Measurements from ENCODE around the gene SGCA.
A peak's percentile ranks its signal among the peaks of the same experiment; 100 is the strongest.

The SGCA gene

DNA sequence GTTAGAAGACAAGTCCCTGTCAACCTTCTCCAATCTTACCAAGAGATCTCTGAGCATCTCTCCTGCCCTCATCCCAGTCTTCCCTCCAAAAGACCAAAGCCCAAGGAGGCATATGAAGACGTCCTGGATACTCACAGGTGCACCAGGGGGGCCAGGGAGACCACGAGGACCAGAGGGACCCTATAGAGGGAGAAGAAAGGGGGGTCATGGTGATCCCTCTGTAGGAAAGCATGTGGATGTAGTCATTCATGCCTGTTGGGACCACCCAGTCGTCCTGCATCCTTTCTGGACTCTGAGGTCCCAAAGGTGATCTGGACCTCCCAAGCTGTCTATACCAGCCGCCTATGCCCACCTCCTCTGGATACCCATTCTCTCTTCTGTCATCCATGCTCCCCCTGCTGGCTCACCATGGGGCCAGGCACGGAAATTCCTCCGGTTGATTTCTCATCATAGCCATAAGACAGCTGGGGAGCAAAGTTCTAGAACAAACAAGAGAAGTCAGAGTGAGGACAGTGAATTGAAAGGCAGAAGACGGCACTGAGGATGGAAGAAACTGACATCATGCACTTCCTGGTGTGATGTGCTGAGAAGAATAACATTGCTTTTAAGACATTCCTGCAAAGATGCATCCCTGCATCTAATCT is 32.3 kb downstream of the SGCA start (continued):
- TF ChIP-seq ZIC2 (tag by site-specific recombination; IDR thresholded peaks at IDR 0.05) = peak; percentile 26; the same call in 1 of the 2 replicates

DNA sequence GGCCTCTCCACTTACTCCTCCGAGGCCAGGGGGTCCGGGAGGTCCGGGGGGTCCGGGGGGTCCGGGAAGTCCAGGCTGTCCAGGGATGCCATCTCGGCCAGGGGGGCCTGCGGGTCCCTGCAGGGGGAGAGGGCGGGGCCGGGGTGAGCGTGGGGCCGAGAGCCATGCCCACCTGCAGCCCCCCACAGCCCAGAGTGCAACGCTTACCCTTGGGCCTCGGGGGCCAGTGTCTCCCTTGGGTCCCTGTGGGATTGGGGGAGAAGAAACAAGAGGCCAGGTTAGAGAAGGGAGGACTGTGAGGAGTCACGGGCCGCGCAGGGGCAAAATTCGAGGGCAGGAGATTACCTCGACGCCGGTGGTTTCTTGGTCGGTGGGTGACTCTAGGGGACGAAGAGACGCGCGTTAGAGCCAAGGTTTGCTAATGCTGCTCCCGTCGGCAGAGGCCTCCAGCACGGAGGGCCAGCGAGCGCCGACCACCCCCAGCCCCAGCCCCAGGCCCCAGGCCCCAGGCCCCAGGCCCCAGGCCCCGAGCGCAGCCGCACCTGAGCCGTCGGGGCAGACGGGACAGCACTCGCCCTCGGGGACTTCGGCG is 33.5 kb downstream of the SGCA start:
- ChIA-PET CTCF (interaction anchor here (0.7 to 18.0 kb wide), 37 partner anchors 8 to 947 kb away, joined by 3 to 487 read pairs (median 5); partner anchors contain the start of genes SGCA and TMEM92), POLR2A (interaction anchor here (0.6 to 1.9 kb wide), 15 partner anchors 21 to 336 kb away, joined by 3 to 31 read pairs (median 6); partner anchors contain the start of genes SAMD14 and TMEM92)
- TF ChIP-seq ZNF239 (tag by site-specific recombination; IDR thresholded peaks at IDR 0.05) = no peak
- TF ChIP-seq ZNF701 (tag by site-specific recombination; IDR thresholded peaks at IDR 0.05) = no peak
- TF ChIP-seq GLIS2 (tag by site-specific recombination; IDR thresholded peaks at IDR 0.05) = peak; percentile 29; the same call in 1 of the 2 replicates
- H3K4me1 ChIP-seq (ENCODE audit: control insufficient read depth, insufficient read depth, low read length) = no peaks in the 10 kb centered on the region
- H3K27ac ChIP-seq (ENCODE audit: extremely low read depth, low read depth, low read length) = peak overlapping the region; percentile 57; the same call in 1 of the 2 replicates
- peaks cover 0 to 26% of the 10 kb centered on the region in 2 experiments; a peak in 1 of 3 replicates for H3K36me3 ChIP-seq (ENCODE audit: control insufficient read depth in 2 of 2, insufficient read depth in 1 of 2, low read length in 2 of 2)
- peak overlapping the region; percentile 41 for H3K4me3 ChIP-seq (ENCODE audit: low read depth, low read length)
- no peaks in the 10 kb centered on the region for H3K9me3 ChIP-seq (ENCODE audit: control insufficient read depth, insufficient read depth, low read depth, low read length)

- ChIA-PET POLR2A (interaction anchor here (0.6 to 1.9 kb wide), 27 partner anchors 20 to 1692 kb away, joined by 3 to 31 read pairs (median 3); partner anchors contain the start of genes ACSF2, SAMD14 and TMEM92), CTCF (interaction anchor here (0.5 to 18.0 kb wide), 58 partner anchors 8 to 1939 kb away, joined by 3 to 487 read pairs (median 4); partner anchors contain the start of genes EME1, MRPL27 and TMEM92)
- Histone ChIP-seq H3K36me3 (ENCODE audit: control insufficient read depth in 2 of 2, insufficient read depth in 1 of 2, low read length in 2 of 2) (peaks cover 0 to 24% of the 10 kb centered on the region in 2 experiments; a peak in 1 of 3 replicates), H3K4me1 (ENCODE audit: control insufficient read depth, insufficient read depth, low read length) (no peaks in the 10 kb centered on the region), H3K9me3 (ENCODE audit: control insufficient read depth, insufficient read depth, low read depth, low read length) (no peaks in the 10 kb centered on the region), H3K4me3 (ENCODE audit: low read depth, low read length) (peak overlapping the region; percentile 41), H3K27ac (ENCODE audit: extremely low read depth, low read depth, low read length) (peak overlapping the region; percentile 57)
- TF ChIP-seq OSR2 (tag by site-specific recombination; IDR thresholded peaks at IDR 0.05) (no peak), TSHZ1 (tag by site-specific recombination; IDR thresholded peaks at IDR 0.05; ENCODE audit: borderline replicate concordance) (peak; percentile 64; the same call in 1 of the 2 replicates), GFI1B (tag by site-specific recombination; IDR thresholded peaks at IDR 0.05) (peak; percentile 48; the same call in 1 of the 2 replicates), ZBTB20 (tag by site-specific recombination; IDR thresholded peaks at IDR 0.05) (no peak), ZNF398 (tag by site-specific recombination; IDR thresholded peaks at IDR 0.05) (peak; percentile 76), ZNF354C (tag by site-specific recombination; IDR thresholded peaks at IDR 0.05; ENCODE audit: borderline replicate concordance, low read depth) (no peak), GLI2 (tag by site-specific recombination; IDR thresholded peaks at IDR 0.05; ENCODE audit: borderline replicate concordance, low read depth) (no peak), ZEB2 (tag by site-specific recombination; IDR thresholded peaks at IDR 0.05) (peak; percentile 72), ZNF521 (tag by site-specific recombination; IDR thresholded peaks at IDR 0.05) (no peak), IKZF3 (tag by site-specific recombination; IDR thresholded peaks at IDR 0.05) (no peak), ZNF324 (tag by site-specific recombination; IDR thresholded peaks at IDR 0.05) (peak; percentile 20; the same call in 1 of the 2 replicates)
- TF ChIP-seq, protein P1, sequence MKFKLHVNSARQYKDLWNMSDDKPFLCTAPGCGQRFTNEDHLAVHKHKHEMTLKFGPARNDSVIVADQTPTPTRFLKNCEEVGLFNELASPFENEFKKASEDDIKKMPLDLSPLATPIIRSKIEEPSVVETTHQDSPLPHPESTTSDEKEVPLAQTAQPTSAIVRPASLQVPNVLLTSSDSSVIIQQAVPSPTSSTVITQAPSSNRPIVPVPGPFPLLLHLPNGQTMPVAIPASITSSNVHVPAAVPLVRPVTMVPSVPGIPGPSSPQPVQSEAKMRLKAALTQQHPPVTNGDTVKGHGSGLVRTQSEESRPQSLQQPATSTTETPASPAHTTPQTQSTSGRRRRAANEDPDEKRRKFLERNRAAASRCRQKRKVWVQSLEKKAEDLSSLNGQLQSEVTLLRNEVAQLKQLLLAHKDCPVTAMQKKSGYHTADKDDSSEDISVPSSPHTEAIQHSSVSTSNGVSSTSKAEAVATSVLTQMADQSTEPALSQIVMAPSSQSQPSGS (tag by site-specific recombination; IDR thresholded peaks at IDR 0.05; ENCODE audit: low read depth) = peak; percentile 88
- TF ChIP-seq, protein P2, sequence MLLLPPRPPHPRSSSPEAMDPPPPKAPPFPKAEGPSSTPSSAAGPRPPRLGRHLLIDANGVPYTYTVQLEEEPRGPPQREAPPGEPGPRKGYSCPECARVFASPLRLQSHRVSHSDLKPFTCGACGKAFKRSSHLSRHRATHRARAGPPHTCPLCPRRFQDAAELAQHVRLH (tag by site-specific recombination; IDR thresholded peaks at IDR 0.05) = no peak
- TF ChIP-seq, protein P3, sequence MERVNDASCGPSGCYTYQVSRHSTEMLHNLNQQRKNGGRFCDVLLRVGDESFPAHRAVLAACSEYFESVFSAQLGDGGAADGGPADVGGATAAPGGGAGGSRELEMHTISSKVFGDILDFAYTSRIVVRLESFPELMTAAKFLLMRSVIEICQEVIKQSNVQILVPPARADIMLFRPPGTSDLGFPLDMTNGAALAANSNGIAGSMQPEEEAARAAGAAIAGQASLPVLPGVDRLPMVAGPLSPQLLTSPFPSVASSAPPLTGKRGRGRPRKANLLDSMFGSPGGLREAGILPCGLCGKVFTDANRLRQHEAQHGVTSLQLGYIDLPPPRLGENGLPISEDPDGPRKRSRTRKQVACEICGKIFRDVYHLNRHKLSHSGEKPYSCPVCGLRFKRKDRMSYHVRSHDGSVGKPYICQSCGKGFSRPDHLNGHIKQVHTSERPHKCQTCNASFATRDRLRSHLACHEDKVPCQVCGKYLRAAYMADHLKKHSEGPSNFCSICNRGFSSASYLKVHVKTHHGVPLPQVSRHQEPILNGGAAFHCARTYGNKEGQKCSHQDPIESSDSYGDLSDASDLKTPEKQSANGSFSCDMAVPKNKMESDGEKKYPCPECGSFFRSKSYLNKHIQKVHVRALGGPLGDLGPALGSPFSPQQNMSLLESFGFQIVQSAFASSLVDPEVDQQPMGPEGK (tag by site-specific recombination; IDR thresholded peaks at IDR 0.05) = peak; percentile 84
Observed at GRCh38 chr17:50199803-50200456, 34.1 kb downstream of the SGCA start.
